Keratinocyte (primary cell): ENCODE data around the gene PRKCE.

Source experiments
- CTCF ChIP-seq, 3 experiments: IDR thresholded peaks in 1 of 3; conservative IDR thresholded peaks in 1 of 3; optimal IDR thresholded peaks in 1 of 3; 2 replicates in 2 of 3; 3 replicates in 1 of 3; pipeline versions ENCODE3 to v1.5.1; 2011; ENCODE audit warnings: low read length in 3 of 3, mild to moderate bottlenecking in 3 of 3, moderate library complexity in 2 of 3, control low read depth in 1 of 3, inconsistent platforms in 1 of 3; ENCODE audit not compliant: insufficient read depth in 2 of 3; ENCODE audit errors: extremely low read depth in 1 of 3
- EZH2 ChIP-seq: IDR thresholded peaks from one replicate; pipeline ENCODE4 v1.6.1; 2012; ENCODE audit warnings: inconsistent platforms, mild to moderate bottlenecking, low read length, moderate library complexity

DNA sequence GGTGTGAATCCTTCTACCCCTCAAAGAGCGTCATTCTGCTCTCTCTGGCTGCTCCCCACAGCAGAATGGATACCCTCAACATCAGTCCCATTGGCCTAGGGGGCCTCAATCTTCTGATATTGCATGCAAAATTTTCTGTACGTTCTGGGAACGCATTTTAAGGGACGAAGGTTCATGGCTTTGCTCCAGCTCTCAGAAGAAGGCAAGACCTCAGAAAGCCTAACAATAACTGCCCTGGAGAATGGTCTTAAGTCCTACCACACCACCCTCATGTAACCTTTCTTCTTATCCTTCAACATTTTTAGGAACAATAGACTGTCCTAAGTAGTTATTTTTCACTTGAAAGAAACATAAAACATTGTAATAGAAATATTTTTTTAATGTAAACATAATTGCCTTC lies 212.6 kb downstream of the PRKCE start:
- no peak for TF ChIP-seq CTCF (optimal IDR thresholded peaks at IDR 0.05 in 1 of 3, IDR thresholded peaks at IDR 0.05 in 1 of 3, conservative IDR thresholded peaks at IDR 0.05 in 1 of 3; ENCODE audit: extremely low read depth in 1 of 3, insufficient read depth in 2 of 3, low read length in 3 of 3)
- TF ChIP-seq EZH2 = no peak
